Suprapubic skin (tissue), 4 donors: ENCODE data around the gene TTI1. TPM values are rescaled to one million over a fixed set of nuclear protein-coding genes. Genes with fewer than 3 reads are reported as not detected.

Experiments
- DNase-seq, 2 donors: peaks; one replicate each; pipeline ENCODE4 v3.0.0-alpha.2; 2019; ENCODE audit warnings: low spot score in 2 of 2
- H3K27ac ChIP-seq: fragments of 200-600 bp; sonication (generic); one replicate; pipeline ENCODE4 v1.5.1; 2019
- H3K27me3 ChIP-seq: fragments of 200-600 bp; sonication (generic); one replicate; pipeline ENCODE4 v1.5.1; 2019
- H3K36me3 ChIP-seq: fragments of 200-600 bp; sonication (generic); one replicate; pipeline ENCODE4 v1.5.1; 2019
- H3K4me1 ChIP-seq: fragments of 200-600 bp; sonication (generic); one replicate; pipeline ENCODE4 v1.5.1; 2019
- H3K4me3 ChIP-seq: fragments of 200-600 bp; sonication (generic); one replicate; pipeline ENCODE4 v1.5.1; 2019; ENCODE audit warnings: mild to moderate bottlenecking
- H3K9me3 ChIP-seq: fragments of 200-600 bp; sonication (generic); one replicate; pipeline ENCODE4 v1.5.1; 2019
- EP300 ChIP-seq: sonication (generic); formaldehyde crosslinking; IDR thresholded peaks from one replicate; pipeline ENCODE4 v1.6.1; 2017; ENCODE audit warnings: antibody characterized with exemption
- POLR2A ChIP-seq, 2 donors: fragments of 450-650 bp; IDR thresholded peaks; one replicate each; pipeline ENCODE4 v1.6.1; 2017; ENCODE audit warnings: antibody characterized with exemption in 2 of 2, mild to moderate bottlenecking in 2 of 2, moderate library complexity in 2 of 2
- POLR2AphosphoS5 ChIP-seq, 3 donors: sonication (generic); formaldehyde crosslinking; IDR thresholded peaks; one replicate each; pipeline ENCODE4 v1.6.1; 2017; ENCODE audit warnings: antibody characterized with exemption in 3 of 3
- WGBS: methylation state at CpG from one replicate; pipeline ENCODE4 v1.1.5; 2018; 5-methylcytosine and 5-hydroxymethylcytosine counted together
- total RNA-seq, 4 donors: library from RNA; depleted of rRNA; stranded (reverse); fragments of >200 nt; gene quantifications; one replicate each; pipeline ENCODE4 v1.1.0, GENCODE V29; 2016
- TF ChIP-seq, protein P1 (sequence below), 2 donors: fragments of 200-600 bp in 1 of 2; fragments of 450-650 bp in 1 of 2; sonication (generic) in 1 of 2; IDR thresholded peaks; one replicate each; pipeline ENCODE4 v1.5.1; 2016 to 2019; ENCODE audit warnings: antibody characterized with exemption in 2 of 2, mild to moderate bottlenecking in 1 of 2, moderate library complexity in 1 of 2

TTI1 gene
- total RNA-seq, 4 donors from 2014 or later, result 11.2 to 24.7 (median 17.1) TPM

DNA sequence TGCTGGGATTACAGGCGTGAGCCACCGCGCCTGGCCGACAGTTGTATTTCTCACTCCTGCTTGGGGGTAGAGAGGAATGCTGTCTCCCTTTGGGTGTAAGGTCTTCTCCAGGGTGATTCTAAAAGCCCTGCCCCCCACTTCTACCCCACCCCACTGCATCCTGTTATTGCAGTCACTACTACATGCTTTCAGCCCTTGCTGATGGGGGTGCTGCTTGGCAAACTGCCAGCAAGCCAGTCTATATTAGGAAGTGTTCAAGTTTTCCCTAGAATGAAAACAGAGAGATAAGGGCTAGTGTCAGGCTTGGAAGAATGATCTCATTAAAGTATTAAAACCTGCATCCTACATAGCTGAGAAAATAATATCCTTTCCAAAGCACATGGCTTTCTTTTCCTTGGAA is 31.3 kb downstream of the TTI1 start:
- Histone ChIP-seq H3K36me3 (peaks cover 78% of the 10 kb centered on the region), H3K4me3 (no peak overlapping the region), H3K4me1 (no peaks in the 10 kb centered on the region), H3K27me3 (no peaks in the 10 kb centered on the region), H3K9me3 (no peaks in the 10 kb centered on the region), H3K27ac (no peak overlapping the region)
- WGBS, result no CpG with 5 or more reads among the region's 4 CpGs
- TF ChIP-seq, protein P1, sequence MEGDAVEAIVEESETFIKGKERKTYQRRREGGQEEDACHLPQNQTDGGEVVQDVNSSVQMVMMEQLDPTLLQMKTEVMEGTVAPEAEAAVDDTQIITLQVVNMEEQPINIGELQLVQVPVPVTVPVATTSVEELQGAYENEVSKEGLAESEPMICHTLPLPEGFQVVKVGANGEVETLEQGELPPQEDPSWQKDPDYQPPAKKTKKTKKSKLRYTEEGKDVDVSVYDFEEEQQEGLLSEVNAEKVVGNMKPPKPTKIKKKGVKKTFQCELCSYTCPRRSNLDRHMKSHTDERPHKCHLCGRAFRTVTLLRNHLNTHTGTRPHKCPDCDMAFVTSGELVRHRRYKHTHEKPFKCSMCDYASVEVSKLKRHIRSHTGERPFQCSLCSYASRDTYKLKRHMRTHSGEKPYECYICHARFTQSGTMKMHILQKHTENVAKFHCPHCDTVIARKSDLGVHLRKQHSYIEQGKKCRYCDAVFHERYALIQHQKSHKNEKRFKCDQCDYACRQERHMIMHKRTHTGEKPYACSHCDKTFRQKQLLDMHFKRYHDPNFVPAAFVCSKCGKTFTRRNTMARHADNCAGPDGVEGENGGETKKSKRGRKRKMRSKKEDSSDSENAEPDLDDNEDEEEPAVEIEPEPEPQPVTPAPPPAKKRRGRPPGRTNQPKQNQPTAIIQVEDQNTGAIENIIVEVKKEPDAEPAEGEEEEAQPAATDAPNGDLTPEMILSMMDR (IDR thresholded peaks at IDR 0.05), result no peak
- TF ChIP-seq EP300 (no peak), POLR2AphosphoS5 (IDR thresholded peaks at IDR 0.05) (no peak), POLR2A (IDR thresholded peaks at IDR 0.05) (no peak)
- DNase-seq, result no peak

- no peak for DNase-seq
- Histone ChIP-seq H3K4me1 (no peaks in the 10 kb centered on the region), H3K9me3 (no peaks in the 10 kb centered on the region), H3K4me3 (no peak overlapping the region), H3K27me3 (no peaks in the 10 kb centered on the region), H3K36me3 (peaks cover 85% of the 10 kb centered on the region), H3K27ac (no peak overlapping the region)
- WGBS, result 93% methylated on average over 6 of the region's 6 CpGs
- TF ChIP-seq POLR2A (IDR thresholded peaks at IDR 0.05), result no peak
- TF ChIP-seq POLR2AphosphoS5 (IDR thresholded peaks at IDR 0.05), result no peak
- TF ChIP-seq, protein P1 (IDR thresholded peaks at IDR 0.05), result no peak
- no peak for TF ChIP-seq EP300
These were observed 31.9 kb downstream of the TTI1 start for GRCh38 chr20:38001173-38001875.

DNA sequence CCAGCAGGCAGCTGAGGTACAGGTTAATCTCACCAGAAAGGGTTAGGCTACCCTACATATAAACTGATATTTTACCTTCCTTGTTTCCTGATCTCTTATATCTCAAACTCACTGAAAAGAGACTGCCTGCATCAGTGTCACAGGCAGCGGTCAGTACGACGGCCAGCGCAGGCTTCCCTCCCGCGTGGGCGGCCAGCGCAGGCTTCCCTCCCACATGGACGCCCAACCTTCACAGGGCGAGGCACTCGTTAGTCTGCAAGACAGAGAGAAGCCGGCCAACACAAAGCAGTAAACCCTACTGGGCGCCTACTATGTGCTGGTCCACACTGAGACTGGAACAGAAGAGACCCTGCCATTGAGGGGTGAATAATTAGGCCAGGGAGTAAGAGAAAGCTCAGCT is 33.0 kb downstream of the TTI1 start:
- no peaks in the 10 kb centered on the region for H3K4me1 ChIP-seq
- H3K36me3 ChIP-seq, result peaks cover 93% of the 10 kb centered on the region
- no peak overlapping the region for H3K4me3 ChIP-seq
- 96% methylated on average over 13 of the region's 13 CpGs for WGBS
- no peak overlapping the region for H3K27ac ChIP-seq
- H3K27me3 ChIP-seq, result no peaks in the 10 kb centered on the region
- TF ChIP-seq EP300, result no peak
- TF ChIP-seq, protein P1 (IDR thresholded peaks at IDR 0.05), result no peak
- TF ChIP-seq POLR2A (IDR thresholded peaks at IDR 0.05), result no peak
- no peak for TF ChIP-seq POLR2AphosphoS5 (IDR thresholded peaks at IDR 0.05)
- no peak for DNase-seq
- H3K9me3 ChIP-seq, result no peaks in the 10 kb centered on the region

GRCh38 chr20:37999526-38000263 is 33.6 kb downstream of the TTI1 start:
- Histone ChIP-seq H3K9me3 (no peaks in the 10 kb centered on the region), H3K4me3 (no peak overlapping the region), H3K4me1 (no peaks in the 10 kb centered on the region), H3K27ac (no peak overlapping the region), H3K27me3 (no peaks in the 10 kb centered on the region), H3K36me3 (peaks cover 95% of the 10 kb centered on the region)
- no peak for DNase-seq
- TF ChIP-seq EP300 (no peak), POLR2AphosphoS5 (IDR thresholded peaks at IDR 0.05) (no peak), POLR2A (IDR thresholded peaks at IDR 0.05) (no peak)
- TF ChIP-seq, protein P1 (IDR thresholded peaks at IDR 0.05), result no peak
- WGBS, result 89% methylated on average over 15 of the region's 15 CpGs

DNA sequence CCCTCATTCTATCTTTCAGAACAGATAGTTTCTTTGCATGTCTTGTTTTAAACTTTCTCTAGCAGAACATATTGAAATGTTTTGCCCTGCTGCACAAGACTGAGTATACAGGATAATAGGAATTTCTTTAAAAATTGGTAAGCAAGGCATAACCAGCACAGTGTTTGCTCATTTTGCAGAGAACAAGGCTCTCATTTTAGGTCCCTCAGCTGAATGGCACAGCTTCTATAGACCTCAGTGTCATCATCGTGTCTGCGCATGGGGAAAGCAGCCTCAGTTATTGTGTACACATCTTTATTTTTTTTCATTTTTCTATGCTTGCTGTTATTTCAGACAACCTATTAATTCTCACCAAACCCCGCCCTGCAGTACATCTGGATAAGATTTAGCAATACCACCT is 35.7 kb downstream of the TTI1 start:
- Histone ChIP-seq H3K27ac (no peak overlapping the region), H3K36me3 (peaks cover 91% of the 10 kb centered on the region), H3K4me1 (peaks cover 9% of the 10 kb centered on the region), H3K27me3 (no peaks in the 10 kb centered on the region), H3K9me3 (no peaks in the 10 kb centered on the region), H3K4me3 (no peak overlapping the region)
- TF ChIP-seq, protein P1 (IDR thresholded peaks at IDR 0.05), result no peak
- no peak for TF ChIP-seq POLR2AphosphoS5 (IDR thresholded peaks at IDR 0.05)
- TF ChIP-seq EP300, result no peak
- TF ChIP-seq POLR2A (IDR thresholded peaks at IDR 0.05), result no peak
- 93% methylated on average over 3 of the region's 3 CpGs for WGBS
- DNase-seq, result no peak
